ENCODE results near the gene MYH7B. TPM values are rescaled to one million over a fixed set of nuclear protein-coding genes. Genes with fewer than 3 reads are reported as not detected.

MYH7B gene
- total and polyA plus RNA-seq, 8 donors: 0.15 to 1.5 (median 0.59) TPM; not detected in 2

GRCh38 chr20:34995696-34996095 lies 40.0 kb downstream of the MYH7B start:
- peaks cover 42 to 80% (median 77%) of the 10 kb centered on the region in 4 donors for H3K36me3 ChIP-seq
- peaks cover 10 to 21% (median 12%) of the 10 kb centered on the region in 4 donors for H3K4me1 ChIP-seq
- WGBS, 5 donors: 86 to 98% (median 90%) methylated on average over 7 of the region's 7 CpGs
- H3K9me3 ChIP-seq: no peaks in the 10 kb centered on the region
- intact Hi-C loops (cut with DNase I; ENCODE audit: low total_unique reads): no loop called here
- DNase-seq: no peak
- no peak for TF ChIP-seq POLR2A (IDR thresholded peaks at IDR 0.05)
- TF ChIP-seq POLR2AphosphoS5 (IDR thresholded peaks at IDR 0.05): no peak
- TF ChIP-seq EP300 (IDR thresholded peaks at IDR 0.05): no peak
- TF ChIP-seq CTCF (IDR thresholded peaks at IDR 0.05): no peak
- no peak overlapping the region for H3K27ac ChIP-seq
- H3K27me3 ChIP-seq: no peaks in the 10 kb centered on the region
- H3K4me3 ChIP-seq: no peak overlapping the region

GRCh38 chr20:34996243-34997028 lies 40.8 kb downstream of the MYH7B start:
- Histone ChIP-seq H3K4me3 (no peak overlapping the region), H3K36me3 (peaks cover 50 to 87% (median 84%) of the 10 kb centered on the region in 4 donors), H3K4me1 (peaks cover 10 to 21% (median 12%) of the 10 kb centered on the region in 4 donors), H3K27me3 (no peaks in the 10 kb centered on the region), H3K9me3 (no peaks in the 10 kb centered on the region), H3K27ac (no peak overlapping the region)
- WGBS, 5 donors: 93 to 95% (median 95%) methylated on average over 18 to 26 of the region's 26 CpGs
- DNase-seq: no peak
- TF ChIP-seq EP300 (IDR thresholded peaks at IDR 0.05) (no peak), CTCF (IDR thresholded peaks at IDR 0.05) (no peak)
- intact Hi-C loops (cut with DNase I; ENCODE audit: low total_unique reads): no loop called here

- DNase-seq: peak; percentile 65 to 92
- peaks cover 57 to 94% (median 91%) of the 10 kb centered on the region in 4 donors for H3K36me3 ChIP-seq
- no peak overlapping the region for H3K27ac ChIP-seq
- no peaks in the 10 kb centered on the region for H3K27me3 ChIP-seq
- peak in 1 of 3 donors; percentile 39 for TF ChIP-seq POLR2AphosphoS5 (IDR thresholded peaks at IDR 0.05)
- no peak for TF ChIP-seq POLR2A (IDR thresholded peaks at IDR 0.05)
- intact Hi-C loops (cut with DNase I; ENCODE audit: low total_unique reads): no loop called here
- H3K4me1 ChIP-seq: peaks cover 10 to 21% (median 12%) of the 10 kb centered on the region in 4 donors
- peak overlapping the region in 2 of 4 donors; percentile 3 to 19 for H3K4me3 ChIP-seq
- 22 to 56% (median 28%) methylated on average over 27 to 39 of the region's 39 CpGs for WGBS, 5 donors
- H3K9me3 ChIP-seq: no peaks in the 10 kb centered on the region
Observed at GRCh38 chr20:34997131-34997561, 41.5 kb downstream of the MYH7B start.

- intact Hi-C loops (cut with DNase I; ENCODE audit: low total_unique reads): no loop called here
- no peak for DNase-seq
- Histone ChIP-seq H3K4me1 (peaks cover 10 to 21% (median 12%) of the 10 kb centered on the region in 4 donors), H3K9me3 (no peaks in the 10 kb centered on the region), H3K36me3 (peaks cover 62 to 98% (median 96%) of the 10 kb centered on the region in 4 donors), H3K27ac (no peak overlapping the region), H3K27me3 (no peaks in the 10 kb centered on the region), H3K4me3 (peak overlapping the region in 1 of 4 donors; percentile 3)
- WGBS, 5 donors: 64 to 90% (median 70%) methylated on average over 2 of the region's 2 CpGs
- TF ChIP-seq CTCF (IDR thresholded peaks at IDR 0.05) (no peak), EP300 (IDR thresholded peaks at IDR 0.05) (no peak), POLR2AphosphoS5 (IDR thresholded peaks at IDR 0.05) (no peak), POLR2A (IDR thresholded peaks at IDR 0.05) (no peak)
Observed at GRCh38 chr20:34997774-34998173, 42.1 kb downstream of the MYH7B start.
